Measurements from ENCODE around the gene ADGRL3.

ADGRL3 gene

DNA sequence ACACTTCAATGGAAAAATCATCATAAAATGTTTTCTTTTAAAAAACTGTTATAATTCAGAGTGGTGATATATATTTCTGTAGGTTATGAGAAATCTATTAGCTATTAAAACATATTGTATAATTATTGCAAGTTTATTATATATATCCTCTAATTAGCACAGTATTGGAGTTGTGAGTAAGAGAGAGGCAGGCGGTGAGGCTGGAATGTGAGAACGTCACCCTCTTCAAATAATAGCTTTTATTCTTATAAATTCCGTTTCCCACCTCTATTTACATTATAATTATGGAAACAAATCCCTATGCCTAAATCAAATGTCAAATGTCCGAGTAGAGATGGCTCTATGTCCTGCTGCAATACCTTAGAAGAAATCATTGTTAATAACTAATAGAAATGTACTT, 292.9 kb downstream of the ADGRL3 start:
- Histone ChIP-seq H3K27ac (ENCODE audit: extremely low read depth, low read depth, low read length) (no peak overlapping the region), H3K4me1 (ENCODE audit: control insufficient read depth, insufficient read depth, low read length) (no peaks in the 10 kb centered on the region), H3K4me3 (ENCODE audit: low read depth, low read length) (no peak overlapping the region), H3K36me3 (ENCODE audit: control insufficient read depth in 2 of 2, insufficient read depth in 1 of 2, low read length in 2 of 2) (no peaks in the 10 kb centered on the region), H3K9me3 (ENCODE audit: control insufficient read depth, insufficient read depth, low read depth, low read length) (no peaks in the 10 kb centered on the region)
- TF ChIP-seq SCRT1 (tag by site-specific recombination; IDR thresholded peaks at IDR 0.05; ENCODE audit: borderline replicate concordance) = no peak
- TF ChIP-seq ZFP41 (tag by site-specific recombination; IDR thresholded peaks at IDR 0.05; ENCODE audit: borderline replicate concordance) = no peak
- TF ChIP-seq, protein P1, sequence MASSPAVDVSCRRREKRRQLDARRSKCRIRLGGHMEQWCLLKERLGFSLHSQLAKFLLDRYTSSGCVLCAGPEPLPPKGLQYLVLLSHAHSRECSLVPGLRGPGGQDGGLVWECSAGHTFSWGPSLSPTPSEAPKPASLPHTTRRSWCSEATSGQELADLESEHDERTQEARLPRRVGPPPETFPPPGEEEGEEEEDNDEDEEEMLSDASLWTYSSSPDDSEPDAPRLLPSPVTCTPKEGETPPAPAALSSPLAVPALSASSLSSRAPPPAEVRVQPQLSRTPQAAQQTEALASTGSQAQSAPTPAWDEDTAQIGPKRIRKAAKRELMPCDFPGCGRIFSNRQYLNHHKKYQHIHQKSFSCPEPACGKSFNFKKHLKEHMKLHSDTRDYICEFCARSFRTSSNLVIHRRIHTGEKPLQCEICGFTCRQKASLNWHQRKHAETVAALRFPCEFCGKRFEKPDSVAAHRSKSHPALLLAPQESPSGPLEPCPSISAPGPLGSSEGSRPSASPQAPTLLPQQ (tag by site-specific recombination; IDR thresholded peaks at IDR 0.05) = no peak
- TF ChIP-seq OVOL3 (tag by site-specific recombination; IDR thresholded peaks at IDR 0.05) = no peak
- TF ChIP-seq, protein P2, sequence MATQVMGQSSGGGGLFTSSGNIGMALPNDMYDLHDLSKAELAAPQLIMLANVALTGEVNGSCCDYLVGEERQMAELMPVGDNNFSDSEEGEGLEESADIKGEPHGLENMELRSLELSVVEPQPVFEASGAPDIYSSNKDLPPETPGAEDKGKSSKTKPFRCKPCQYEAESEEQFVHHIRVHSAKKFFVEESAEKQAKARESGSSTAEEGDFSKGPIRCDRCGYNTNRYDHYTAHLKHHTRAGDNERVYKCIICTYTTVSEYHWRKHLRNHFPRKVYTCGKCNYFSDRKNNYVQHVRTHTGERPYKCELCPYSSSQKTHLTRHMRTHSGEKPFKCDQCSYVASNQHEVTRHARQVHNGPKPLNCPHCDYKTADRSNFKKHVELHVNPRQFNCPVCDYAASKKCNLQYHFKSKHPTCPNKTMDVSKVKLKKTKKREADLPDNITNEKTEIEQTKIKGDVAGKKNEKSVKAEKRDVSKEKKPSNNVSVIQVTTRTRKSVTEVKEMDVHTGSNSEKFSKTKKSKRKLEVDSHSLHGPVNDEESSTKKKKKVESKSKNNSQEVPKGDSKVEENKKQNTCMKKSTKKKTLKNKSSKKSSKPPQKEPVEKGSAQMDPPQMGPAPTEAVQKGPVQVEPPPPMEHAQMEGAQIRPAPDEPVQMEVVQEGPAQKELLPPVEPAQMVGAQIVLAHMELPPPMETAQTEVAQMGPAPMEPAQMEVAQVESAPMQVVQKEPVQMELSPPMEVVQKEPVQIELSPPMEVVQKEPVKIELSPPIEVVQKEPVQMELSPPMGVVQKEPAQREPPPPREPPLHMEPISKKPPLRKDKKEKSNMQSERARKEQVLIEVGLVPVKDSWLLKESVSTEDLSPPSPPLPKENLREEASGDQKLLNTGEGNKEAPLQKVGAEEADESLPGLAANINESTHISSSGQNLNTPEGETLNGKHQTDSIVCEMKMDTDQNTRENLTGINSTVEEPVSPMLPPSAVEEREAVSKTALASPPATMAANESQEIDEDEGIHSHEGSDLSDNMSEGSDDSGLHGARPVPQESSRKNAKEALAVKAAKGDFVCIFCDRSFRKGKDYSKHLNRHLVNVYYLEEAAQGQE (tag by site-specific recombination; IDR thresholded peaks at IDR 0.05) = no peak
- TF ChIP-seq SALL2 (tag by site-specific recombination; IDR thresholded peaks at IDR 0.05; ENCODE audit: borderline replicate concordance) = no peak
- TF ChIP-seq, protein P3, sequence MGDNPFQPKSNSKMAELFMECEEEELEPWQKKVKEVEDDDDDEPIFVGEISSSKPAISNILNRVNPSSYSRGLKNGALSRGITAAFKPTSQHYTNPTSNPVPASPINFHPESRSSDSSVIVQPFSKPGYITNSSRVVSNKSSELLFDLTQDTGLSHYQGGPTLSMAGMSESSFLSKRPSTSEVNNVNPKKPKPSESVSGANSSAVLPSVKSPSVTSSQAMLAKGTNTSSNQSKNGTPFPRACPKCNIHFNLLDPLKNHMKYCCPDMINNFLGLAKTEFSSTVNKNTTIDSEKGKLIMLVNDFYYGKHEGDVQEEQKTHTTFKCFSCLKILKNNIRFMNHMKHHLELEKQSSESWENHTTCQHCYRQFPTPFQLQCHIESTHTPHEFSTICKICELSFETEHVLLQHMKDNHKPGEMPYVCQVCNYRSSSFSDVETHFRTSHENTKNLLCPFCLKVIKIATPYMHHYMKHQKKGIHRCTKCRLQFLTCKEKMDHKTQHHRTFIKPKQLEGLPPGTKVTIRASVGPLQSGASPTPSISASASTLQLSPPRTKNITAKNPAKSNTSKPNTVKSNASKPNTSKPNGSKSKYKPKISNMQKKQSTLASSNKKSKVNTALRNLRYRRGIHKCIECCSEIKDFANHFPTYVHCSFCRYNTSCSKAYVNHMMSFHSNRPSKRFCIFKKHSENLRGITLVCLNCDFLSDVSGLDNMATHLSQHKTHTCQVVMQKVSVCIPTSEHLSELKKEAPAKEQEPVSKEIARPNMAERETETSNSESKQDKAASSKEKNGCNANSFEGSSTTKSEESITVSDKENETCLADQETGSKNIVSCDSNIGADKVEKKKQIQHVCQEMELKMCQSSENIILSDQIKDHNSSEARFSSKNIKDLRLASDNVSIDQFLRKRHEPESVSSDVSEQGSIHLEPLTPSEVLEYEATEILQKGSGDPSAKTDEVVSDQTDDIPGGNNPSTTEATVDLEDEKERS (tag by site-specific recombination; IDR thresholded peaks at IDR 0.05) = no peak
- TF ChIP-seq ZNF555 (tag by site-specific recombination; conservative IDR thresholded peaks at IDR 0.05) = no peak
- TF ChIP-seq, protein P4, sequence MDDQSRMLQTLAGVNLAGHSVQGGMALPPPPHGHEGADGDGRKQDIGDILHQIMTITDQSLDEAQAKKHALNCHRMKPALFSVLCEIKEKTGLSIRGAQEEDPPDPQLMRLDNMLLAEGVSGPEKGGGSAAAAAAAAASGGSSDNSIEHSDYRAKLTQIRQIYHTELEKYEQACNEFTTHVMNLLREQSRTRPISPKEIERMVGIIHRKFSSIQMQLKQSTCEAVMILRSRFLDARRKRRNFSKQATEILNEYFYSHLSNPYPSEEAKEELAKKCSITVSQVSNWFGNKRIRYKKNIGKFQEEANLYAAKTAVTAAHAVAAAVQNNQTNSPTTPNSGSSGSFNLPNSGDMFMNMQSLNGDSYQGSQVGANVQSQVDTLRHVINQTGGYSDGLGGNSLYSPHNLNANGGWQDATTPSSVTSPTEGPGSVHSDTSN (CRISPR knock-in tag; IDR thresholded peaks at IDR 0.05) = no peak
- CTCF ChIA-PET = no interaction called here
- POLR2A ChIA-PET = no interaction called here

DNA sequence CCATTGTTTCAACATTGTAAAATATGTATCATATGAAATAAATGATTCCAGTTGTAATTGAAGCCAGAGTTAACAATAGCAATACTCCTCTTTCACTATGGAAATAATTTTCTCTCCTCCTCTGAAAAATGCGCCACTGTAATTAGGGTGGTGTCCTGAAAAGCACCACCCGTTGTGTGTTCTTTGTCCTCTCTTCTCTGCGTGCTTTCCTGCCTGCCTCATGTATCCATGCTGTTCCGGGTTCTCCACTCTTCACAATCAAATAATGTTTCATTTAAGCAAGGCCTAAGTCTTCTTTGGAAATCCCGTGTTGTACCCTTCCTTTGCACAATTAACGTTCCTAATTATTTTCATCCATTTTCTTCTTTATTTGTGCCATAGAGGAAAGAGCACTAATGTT, 293.3 kb downstream of the ADGRL3 start:
- H3K27ac ChIP-seq (ENCODE audit: extremely low read depth, low read depth, low read length) = no peak overlapping the region
- CTCF ChIA-PET = interaction anchor here (0.6 kb wide), 1 partner anchor 1216 kb away, joined by 3 read pairs; no protein-coding TSS in a partner anchor
- POLR2A ChIA-PET = no interaction called here
- H3K36me3 ChIP-seq (ENCODE audit: control insufficient read depth in 2 of 2, insufficient read depth in 1 of 2, low read length in 2 of 2) = no peaks in the 10 kb centered on the region
- no peak overlapping the region for H3K4me3 ChIP-seq (ENCODE audit: low read depth, low read length)
- no peaks in the 10 kb centered on the region for H3K9me3 ChIP-seq (ENCODE audit: control insufficient read depth, insufficient read depth, low read depth, low read length)
- H3K4me1 ChIP-seq (ENCODE audit: control insufficient read depth, insufficient read depth, low read length) = no peaks in the 10 kb centered on the region
- TF ChIP-seq, protein P2 (tag by site-specific recombination; IDR thresholded peaks at IDR 0.05) = no peak
- TF ChIP-seq, protein P5, sequence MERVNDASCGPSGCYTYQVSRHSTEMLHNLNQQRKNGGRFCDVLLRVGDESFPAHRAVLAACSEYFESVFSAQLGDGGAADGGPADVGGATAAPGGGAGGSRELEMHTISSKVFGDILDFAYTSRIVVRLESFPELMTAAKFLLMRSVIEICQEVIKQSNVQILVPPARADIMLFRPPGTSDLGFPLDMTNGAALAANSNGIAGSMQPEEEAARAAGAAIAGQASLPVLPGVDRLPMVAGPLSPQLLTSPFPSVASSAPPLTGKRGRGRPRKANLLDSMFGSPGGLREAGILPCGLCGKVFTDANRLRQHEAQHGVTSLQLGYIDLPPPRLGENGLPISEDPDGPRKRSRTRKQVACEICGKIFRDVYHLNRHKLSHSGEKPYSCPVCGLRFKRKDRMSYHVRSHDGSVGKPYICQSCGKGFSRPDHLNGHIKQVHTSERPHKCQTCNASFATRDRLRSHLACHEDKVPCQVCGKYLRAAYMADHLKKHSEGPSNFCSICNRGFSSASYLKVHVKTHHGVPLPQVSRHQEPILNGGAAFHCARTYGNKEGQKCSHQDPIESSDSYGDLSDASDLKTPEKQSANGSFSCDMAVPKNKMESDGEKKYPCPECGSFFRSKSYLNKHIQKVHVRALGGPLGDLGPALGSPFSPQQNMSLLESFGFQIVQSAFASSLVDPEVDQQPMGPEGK (tag by site-specific recombination; IDR thresholded peaks at IDR 0.05) = no peak
- TF ChIP-seq ZNF404 (tag by site-specific recombination; IDR thresholded peaks at IDR 0.05) (no peak), ZNF777 (tag by site-specific recombination; IDR thresholded peaks at IDR 0.05; ENCODE audit: borderline replicate concordance) (no peak), ZNF747 (tag by site-specific recombination; IDR thresholded peaks at IDR 0.05) (no peak), ZNF544 (tag by site-specific recombination; IDR thresholded peaks at IDR 0.05) (no peak), ZNF621 (tag by site-specific recombination; IDR thresholded peaks at IDR 0.05) (no peak)

Data from HEK293 (cell line).